ENCODE data around the gene SERBP1. TPM values are rescaled to one million over a fixed set of nuclear protein-coding genes. Genes with fewer than 3 reads are reported as not detected.

Gene SERBP1
- total RNA-seq, 1 experiment from 2014 or later, result 325 TPM

DNA sequence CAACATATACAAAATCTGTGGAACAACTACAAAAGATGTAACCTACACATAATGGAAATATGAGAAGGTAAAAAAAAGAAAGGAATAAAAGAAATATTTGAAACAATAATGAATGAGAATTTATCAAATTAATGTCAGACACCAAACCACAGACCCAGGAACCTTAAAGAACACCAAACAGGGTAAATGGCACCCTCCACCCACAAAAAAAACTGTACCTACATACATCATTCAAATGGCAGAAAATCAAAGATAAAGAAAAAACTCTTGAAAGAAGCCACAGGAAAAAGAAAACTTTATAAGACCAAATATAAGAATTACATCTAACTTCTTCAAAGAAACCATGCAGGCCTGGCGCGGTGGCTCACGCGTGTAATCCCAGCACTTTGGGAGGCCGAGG is 68.6 kb downstream of the SERBP1 start:
- Histone ChIP-seq H3K4me1 (ENCODE audit: control insufficient read depth in 1 of 2, insufficient read depth in 2 of 2, low read length in 2 of 2) (no peaks in the 10 kb centered on the region), H3K27me3 (ENCODE audit: insufficient read depth, low read length) (no peaks in the 10 kb centered on the region), H3K27ac (ENCODE audit: low read depth, low read length) (no peak overlapping the region), H3K9me3 (ENCODE audit: control insufficient read depth in 1 of 2, insufficient read depth in 1 of 2, low read depth in 1 of 2, low read length in 2 of 2) (no peaks in the 10 kb centered on the region), H3K36me3 (ENCODE audit: control insufficient read depth in 1 of 2, insufficient read depth in 2 of 2, low read length in 2 of 2) (no peaks in the 10 kb centered on the region), H3K4me2 (ENCODE audit: low read length) (no peak overlapping the region), H3K79me2 (ENCODE audit: insufficient read depth, low read length) (no peaks in the 10 kb centered on the region), H3K4me3 (replicated peaks in 1 of 2; ENCODE audit: low read depth in 1 of 2, low read length in 2 of 2) (no peak overlapping the region), H2AFZ (ENCODE audit: low read depth, low read length, poor library complexity, severe bottlenecking) (no peak overlapping the region), H3K9ac (ENCODE audit: low read length) (no peak overlapping the region), H3K9me2 (ENCODE audit: insufficient read depth) (no peaks in the 10 kb centered on the region), H4K20me1 (ENCODE audit: insufficient read depth) (no peaks in the 10 kb centered on the region)
- ChIA-PET CTCF (no interaction called here), POLR2A (no interaction called here), RAD21 (ENCODE audit: low non-redundant PET in 1 of 2, low total read pairs in 2 of 2, uncharacterized antibody in 2 of 2, unreplicated experiment in 2 of 2) (no interaction called here)
- DNase-seq (ENCODE audit: low read depth, low spot score) (no peak), ATAC-seq (no peak)
- TF ChIP-seq ELF1 (IDR thresholded peaks at IDR 0.05; ENCODE audit: borderline replicate concordance, low read depth) (no peak), ZFX (IDR thresholded peaks at IDR 0.05) (no peak), POLR2A (IDR thresholded peaks at IDR 0.05; ENCODE audit: borderline replicate concordance, extremely low read depth, insufficient read depth, insufficient read length) (no peak), FOSL1 (IDR thresholded peaks at IDR 0.05; ENCODE audit: low read depth) (no peak), SIN3A (IDR thresholded peaks at IDR 0.05; ENCODE audit: low read depth) (no peak), CEBPB (IDR thresholded peaks at IDR 0.05; ENCODE audit: low read depth) (no peak), SRF (IDR thresholded peaks at IDR 0.05; ENCODE audit: low read depth) (no peak), TCF7L2 (IDR thresholded peaks at IDR 0.05; ENCODE audit: borderline replicate concordance, extremely low read depth, insufficient read depth, insufficient read length) (no peak), EGR1 (IDR thresholded peaks at IDR 0.05; ENCODE audit: low read depth) (no peak), EZH2 (IDR thresholded peaks at IDR 0.05) (no peak), RAD21 (IDR thresholded peaks at IDR 0.05; ENCODE audit: low read depth) (no peak), YY1 (IDR thresholded peaks at IDR 0.05; ENCODE audit: extremely low read depth, insufficient replicate concordance, low read depth, low read length) (no peak), SP1 (IDR thresholded peaks at IDR 0.05; ENCODE audit: low read depth) (no peak), JUND (IDR thresholded peaks at IDR 0.05) (no peak)
- TF ChIP-seq, protein P1, sequence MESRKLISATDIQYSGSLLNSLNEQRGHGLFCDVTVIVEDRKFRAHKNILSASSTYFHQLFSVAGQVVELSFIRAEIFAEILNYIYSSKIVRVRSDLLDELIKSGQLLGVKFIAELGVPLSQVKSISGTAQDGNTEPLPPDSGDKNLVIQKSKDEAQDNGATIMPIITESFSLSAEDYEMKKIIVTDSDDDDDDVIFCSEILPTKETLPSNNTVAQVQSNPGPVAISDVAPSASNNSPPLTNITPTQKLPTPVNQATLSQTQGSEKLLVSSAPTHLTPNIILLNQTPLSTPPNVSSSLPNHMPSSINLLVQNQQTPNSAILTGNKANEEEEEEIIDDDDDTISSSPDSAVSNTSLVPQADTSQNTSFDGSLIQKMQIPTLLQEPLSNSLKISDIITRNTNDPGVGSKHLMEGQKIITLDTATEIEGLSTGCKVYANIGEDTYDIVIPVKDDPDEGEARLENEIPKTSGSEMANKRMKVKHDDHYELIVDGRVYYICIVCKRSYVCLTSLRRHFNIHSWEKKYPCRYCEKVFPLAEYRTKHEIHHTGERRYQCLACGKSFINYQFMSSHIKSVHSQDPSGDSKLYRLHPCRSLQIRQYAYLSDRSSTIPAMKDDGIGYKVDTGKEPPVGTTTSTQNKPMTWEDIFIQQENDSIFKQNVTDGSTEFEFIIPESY (IDR thresholded peaks at IDR 0.05; ENCODE audit: extremely low read depth, insufficient replicate concordance, low read length), result no peak
- TF ChIP-seq, protein P2, sequence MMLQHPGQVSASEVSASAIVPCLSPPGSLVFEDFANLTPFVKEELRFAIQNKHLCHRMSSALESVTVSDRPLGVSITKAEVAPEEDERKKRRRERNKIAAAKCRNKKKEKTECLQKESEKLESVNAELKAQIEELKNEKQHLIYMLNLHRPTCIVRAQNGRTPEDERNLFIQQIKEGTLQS (IDR thresholded peaks at IDR 0.05), result no peak
- TF ChIP-seq, protein P3, sequence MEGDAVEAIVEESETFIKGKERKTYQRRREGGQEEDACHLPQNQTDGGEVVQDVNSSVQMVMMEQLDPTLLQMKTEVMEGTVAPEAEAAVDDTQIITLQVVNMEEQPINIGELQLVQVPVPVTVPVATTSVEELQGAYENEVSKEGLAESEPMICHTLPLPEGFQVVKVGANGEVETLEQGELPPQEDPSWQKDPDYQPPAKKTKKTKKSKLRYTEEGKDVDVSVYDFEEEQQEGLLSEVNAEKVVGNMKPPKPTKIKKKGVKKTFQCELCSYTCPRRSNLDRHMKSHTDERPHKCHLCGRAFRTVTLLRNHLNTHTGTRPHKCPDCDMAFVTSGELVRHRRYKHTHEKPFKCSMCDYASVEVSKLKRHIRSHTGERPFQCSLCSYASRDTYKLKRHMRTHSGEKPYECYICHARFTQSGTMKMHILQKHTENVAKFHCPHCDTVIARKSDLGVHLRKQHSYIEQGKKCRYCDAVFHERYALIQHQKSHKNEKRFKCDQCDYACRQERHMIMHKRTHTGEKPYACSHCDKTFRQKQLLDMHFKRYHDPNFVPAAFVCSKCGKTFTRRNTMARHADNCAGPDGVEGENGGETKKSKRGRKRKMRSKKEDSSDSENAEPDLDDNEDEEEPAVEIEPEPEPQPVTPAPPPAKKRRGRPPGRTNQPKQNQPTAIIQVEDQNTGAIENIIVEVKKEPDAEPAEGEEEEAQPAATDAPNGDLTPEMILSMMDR (IDR thresholded peaks at IDR 0.05 in 2 of 3, conservative IDR thresholded peaks at IDR 0.05 in 1 of 3; ENCODE audit: borderline replicate concordance in 1 of 3, insufficient read depth in 1 of 3, low read depth in 2 of 3, low read length in 2 of 3), result no peak
- TF ChIP-seq, protein P4, sequence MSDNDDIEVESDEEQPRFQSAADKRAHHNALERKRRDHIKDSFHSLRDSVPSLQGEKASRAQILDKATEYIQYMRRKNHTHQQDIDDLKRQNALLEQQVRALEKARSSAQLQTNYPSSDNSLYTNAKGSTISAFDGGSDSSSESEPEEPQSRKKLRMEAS (IDR thresholded peaks at IDR 0.05), result no peak
- TF ChIP-seq, protein P5, sequence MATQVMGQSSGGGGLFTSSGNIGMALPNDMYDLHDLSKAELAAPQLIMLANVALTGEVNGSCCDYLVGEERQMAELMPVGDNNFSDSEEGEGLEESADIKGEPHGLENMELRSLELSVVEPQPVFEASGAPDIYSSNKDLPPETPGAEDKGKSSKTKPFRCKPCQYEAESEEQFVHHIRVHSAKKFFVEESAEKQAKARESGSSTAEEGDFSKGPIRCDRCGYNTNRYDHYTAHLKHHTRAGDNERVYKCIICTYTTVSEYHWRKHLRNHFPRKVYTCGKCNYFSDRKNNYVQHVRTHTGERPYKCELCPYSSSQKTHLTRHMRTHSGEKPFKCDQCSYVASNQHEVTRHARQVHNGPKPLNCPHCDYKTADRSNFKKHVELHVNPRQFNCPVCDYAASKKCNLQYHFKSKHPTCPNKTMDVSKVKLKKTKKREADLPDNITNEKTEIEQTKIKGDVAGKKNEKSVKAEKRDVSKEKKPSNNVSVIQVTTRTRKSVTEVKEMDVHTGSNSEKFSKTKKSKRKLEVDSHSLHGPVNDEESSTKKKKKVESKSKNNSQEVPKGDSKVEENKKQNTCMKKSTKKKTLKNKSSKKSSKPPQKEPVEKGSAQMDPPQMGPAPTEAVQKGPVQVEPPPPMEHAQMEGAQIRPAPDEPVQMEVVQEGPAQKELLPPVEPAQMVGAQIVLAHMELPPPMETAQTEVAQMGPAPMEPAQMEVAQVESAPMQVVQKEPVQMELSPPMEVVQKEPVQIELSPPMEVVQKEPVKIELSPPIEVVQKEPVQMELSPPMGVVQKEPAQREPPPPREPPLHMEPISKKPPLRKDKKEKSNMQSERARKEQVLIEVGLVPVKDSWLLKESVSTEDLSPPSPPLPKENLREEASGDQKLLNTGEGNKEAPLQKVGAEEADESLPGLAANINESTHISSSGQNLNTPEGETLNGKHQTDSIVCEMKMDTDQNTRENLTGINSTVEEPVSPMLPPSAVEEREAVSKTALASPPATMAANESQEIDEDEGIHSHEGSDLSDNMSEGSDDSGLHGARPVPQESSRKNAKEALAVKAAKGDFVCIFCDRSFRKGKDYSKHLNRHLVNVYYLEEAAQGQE (IDR thresholded peaks at IDR 0.05; ENCODE audit: low read depth), result no peak
- no TSS peak for BruUV-seq (replicated peaks)
- intact Hi-C loops (cut with micrococcal nuclease), result no loop called here
